PC-3 (cell line): ENCODE measurements around the gene FADS1.

Experiments used
- CTCF ChIP-seq: fragments of 300-600 bp; sonication (generic); conservative IDR thresholded peaks from 2 replicates; pipeline ENCODE4 v1.5.1; 2017; ENCODE audit warnings: antibody characterized with exemption, low read depth, mild to moderate bottlenecking, low read length
- EZH2 ChIP-seq: fragments of 300-600 bp; sonication (generic); IDR thresholded peaks from one replicate; pipeline ENCODE4 v1.6.1; 2017; ENCODE audit warnings: antibody characterized with exemption, mild to moderate bottlenecking, low read length; ENCODE audit not compliant: unreplicated experiment
- EZH2phosphoT487 ChIP-seq: fragments of 300-600 bp; sonication (generic); IDR thresholded peaks from 2 replicates; pipeline ENCODE4 v1.6.1; 2018; ENCODE audit warnings: mild to moderate bottlenecking, antibody characterized with exemption, low read length, borderline replicate concordance

- no peak for TF ChIP-seq CTCF
- no peak for TF ChIP-seq EZH2phosphoT487
- no peak for TF ChIP-seq EZH2
Measured at GRCh38 chr11:61853698-61854169, 36.9 kb upstream of the FADS1 start.
